Naive thymus-derived CD8-positive, alpha-beta T cell (primary cell): ENCODE measurements around the gene NUP214. TPM values are rescaled to one million over a fixed set of nuclear protein-coding genes. Genes with fewer than 3 reads are reported as not detected.
A peak's percentile ranks its signal among the peaks of the same experiment; 100 is the strongest.
"Not testable (repeated sequence)": the region's sequence is repeated elsewhere in the genome, so short reads cannot be mapped to it uniquely, and the experiment has no call there.

Experiments used
- ATAC-seq, 2 donors: fragments of 150-1000 bp; cut with Tn5 transposase in 1 of 2; sonication (Bioruptor Pico), chemical (Tn5 transposase) in 1 of 2; 1 replicate in 1 of 2; 2 replicates in 1 of 2; pipeline ENCODE4 v1.10.0; 2021; ENCODE audit warnings: mild to moderate bottlenecking in 2 of 2, moderate library complexity in 2 of 2
- POLR2A ChIA-PET: fragments of 350-600 bp; sonication (Branson Sonifier 250); formaldehyde crosslinking; loops from one replicate; lab custom pipeline; 2021; ENCODE audit warnings: antibody characterized with exemption; lab: Charles Lee
- DNase-seq, 10 donors: peaks; one replicate each; pipeline versions ENCODE4 v3.0.0 to v3.0.0-alpha.2; 2020 to 2022
- H3K27ac Mint-ChIP-seq, 10 donors: one replicate each; pipeline ENCODE4 v1.8.0; 2020 to 2022; ENCODE audit warnings: mild to moderate bottlenecking in 10 of 10, mixed read lengths in 10 of 10, moderate library complexity in 4 of 10, inconsistent platforms in 1 of 10
- H3K27me3 Mint-ChIP-seq, 5 donors: one replicate each; pipeline ENCODE4 v1.8.0; 2021 to 2022; ENCODE audit warnings: mixed read lengths in 5 of 5
- H3K36me3 Mint-ChIP-seq, 3 donors: one replicate each; pipeline ENCODE4 v1.8.0; 2020 to 2022; ENCODE audit warnings: mixed read lengths in 3 of 3, mild to moderate bottlenecking in 2 of 3, inconsistent platforms in 1 of 3
- H3K4me1 Mint-ChIP-seq, 4 donors: one replicate each; pipeline ENCODE4 v1.8.0; 2021 to 2022; ENCODE audit warnings: mixed read lengths in 4 of 4
- H3K4me3 Mint-ChIP-seq, 10 donors: one replicate each; pipeline ENCODE4 v1.8.0; 2020 to 2022; ENCODE audit warnings: mild to moderate bottlenecking in 10 of 10, mixed read lengths in 10 of 10, moderate library complexity in 6 of 10, inconsistent platforms in 1 of 10
- H3K9me3 Mint-ChIP-seq, 9 donors: one replicate each; pipeline ENCODE4 v1.8.0; 2020 to 2022; ENCODE audit warnings: mixed read lengths in 9 of 9, mild to moderate bottlenecking in 3 of 9, inconsistent platforms in 1 of 9, moderate library complexity in 1 of 9
- polyA plus RNA-seq, 3 donors: library from polyadenylated mRNA; unstranded; fragments of 300-500 nt; fragmentation: Illumina TruSeq; gene quantifications; one replicate each; pipeline ENCODE4 v1.2.3, GENCODE V29; 2021
- total RNA-seq, 8 experiments: library from RNA in 2 of 8; stranded (reverse) in 2 of 8; gene quantifications; one replicate each; pipeline ENCODE4 v1.2.3 and lab custom pipeline; 2021 to 2026

The NUP214 gene
- total and polyA plus RNA-seq, 5 experiments from 2014 or later, result 10.7 to 88.5 (median 24.0) TPM

DNA sequence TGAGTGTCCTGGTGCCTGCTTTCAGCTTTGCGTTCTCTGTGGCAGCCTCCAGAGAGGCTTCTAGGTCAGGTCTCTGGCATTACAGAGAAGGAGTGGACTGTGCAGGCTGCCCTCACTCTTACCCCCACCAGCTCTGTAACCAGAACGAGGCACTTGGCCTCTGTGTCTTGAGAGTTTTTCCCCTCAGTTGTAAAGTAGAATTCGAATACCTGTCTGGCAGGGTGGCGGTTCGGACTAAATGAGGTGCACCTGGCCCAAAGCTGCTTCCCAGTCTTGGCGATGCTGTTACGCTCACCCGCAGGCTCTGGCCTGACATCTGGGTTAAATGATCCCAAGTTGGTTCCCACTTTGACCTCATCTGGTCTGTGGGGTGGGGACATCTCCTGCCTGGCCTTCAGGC, 110.8 kb downstream of the NUP214 start:
- H3K36me3 Mint-ChIP-seq, result peaks cover 0 to 35% (median 8%) of the 10 kb centered on the region in 3 donors

DNA sequence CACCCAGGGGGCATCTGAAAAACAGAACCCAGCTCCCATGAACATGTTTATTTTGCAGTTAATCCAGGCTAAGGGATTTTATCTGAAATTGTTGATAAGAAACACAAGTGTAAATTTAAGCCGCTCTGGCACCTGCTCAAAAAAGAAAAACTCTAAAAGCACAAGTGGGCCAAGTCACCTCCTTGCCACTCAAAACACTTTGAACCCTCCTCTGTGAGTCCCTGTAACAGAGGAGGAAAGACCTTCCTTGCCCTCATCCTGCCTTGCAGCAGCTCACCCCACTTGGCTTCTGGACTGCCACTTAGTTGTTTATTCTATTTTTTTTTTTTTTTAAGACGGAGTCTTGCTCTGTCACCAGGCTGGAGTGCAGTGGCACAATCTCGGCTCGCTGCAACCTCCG, 111.4 kb downstream of the NUP214 start:
- peaks cover 12 to 64% (median 42%) of the 10 kb centered on the region in 4 donors for H3K4me1 Mint-ChIP-seq
- no peaks in the 10 kb centered on the region for H3K27me3 Mint-ChIP-seq
- peak overlapping the region; percentile 36 to 98 (median 87) for H3K27ac Mint-ChIP-seq
- peaks cover 0 to 29% (median 6%) of the 10 kb centered on the region in 3 donors for H3K36me3 Mint-ChIP-seq
- DNase-seq (no peak), ATAC-seq (no peak)
- POLR2A ChIA-PET, result interaction anchor here (0.7 to 6.7 kb wide), 6 partner anchors 13 to 509 kb away, joined by 3 to 136 read pairs (median 41); partner anchors contain the start of gene FAM78A
- H3K4me3 Mint-ChIP-seq, result peak overlapping the region in 4 of 10 donors; percentile 19 to 75 (median 35)
- no peaks in the 10 kb centered on the region for H3K9me3 Mint-ChIP-seq

More for the DNA sequence above, 110.8 kb downstream of the NUP214 start:
- peak overlapping the region in 5 of 10 donors; percentile 27 to 81 (median 48) for H3K27ac Mint-ChIP-seq
- DNase-seq (no peak), ATAC-seq (no peak)
- POLR2A ChIA-PET, result interaction anchor here (0.6 to 6.7 kb wide), 5 partner anchors 14 to 71 kb away, joined by 3 to 136 read pairs (median 72); partner anchors contain the start of gene FAM78A
- H3K9me3 Mint-ChIP-seq, result no peaks in the 10 kb centered on the region
- no peak overlapping the region for H3K4me3 Mint-ChIP-seq
- peaks cover 12 to 62% (median 42%) of the 10 kb centered on the region in 4 donors for H3K4me1 Mint-ChIP-seq
- no peaks in the 10 kb centered on the region for H3K27me3 Mint-ChIP-seq

DNA sequence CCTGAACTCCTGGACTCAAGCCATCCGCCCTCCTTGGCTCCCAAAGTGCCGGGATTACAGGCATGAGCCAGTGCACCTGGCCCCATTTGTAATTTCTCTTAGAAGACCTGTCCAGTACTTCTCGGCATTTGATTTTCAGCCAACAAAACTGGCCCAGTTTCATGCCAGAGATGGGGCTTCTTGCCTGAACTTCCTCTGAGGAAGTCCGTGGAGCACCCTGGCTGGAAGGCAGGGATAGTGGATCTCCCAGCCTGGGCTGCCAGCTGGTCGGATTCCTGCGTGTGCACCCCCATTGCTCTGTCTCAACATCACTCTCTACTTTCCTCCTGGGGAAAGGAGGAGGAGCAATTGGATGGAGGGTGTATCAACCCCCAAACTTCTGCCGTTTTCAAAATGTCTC, 111.9 kb downstream of the NUP214 start:
- H3K4me3 Mint-ChIP-seq, result peak overlapping the region in 9 of 10 donors; percentile 19 to 93 (median 56)

DNA sequence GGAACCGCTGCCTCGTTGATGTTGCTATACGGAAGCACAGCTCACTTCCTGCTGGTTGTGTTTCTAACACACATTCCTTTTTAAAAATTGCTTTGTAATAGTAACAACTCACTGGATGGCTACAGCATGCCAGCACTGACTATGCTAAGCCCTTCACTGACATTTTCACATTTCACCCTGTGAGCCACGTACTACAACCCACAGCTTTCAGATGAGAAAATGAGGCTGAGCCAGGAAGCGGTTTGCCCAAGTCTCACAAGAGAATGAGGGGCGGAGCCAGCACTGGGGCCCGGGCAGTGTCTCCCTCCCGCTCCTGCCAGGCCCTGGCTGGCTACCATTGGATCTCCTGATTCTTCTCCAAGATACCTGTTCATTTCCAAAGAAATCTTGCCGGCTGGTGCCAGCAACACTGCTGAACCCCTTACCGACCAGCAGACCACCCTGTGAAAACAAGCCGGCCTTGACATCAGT, 112.6 kb downstream of the NUP214 start:
- Mint-ChIP-seq H3K9me3 (no peaks in the 10 kb centered on the region), H3K4me3 (peak overlapping the region; percentile 75 to 93 (median 86)), H3K36me3 (peaks cover 0 to 19% (median 2%) of the 10 kb centered on the region in 3 donors), H3K27ac (peak overlapping the region; percentile 93 to 98 (median 98)), H3K27me3 (no peaks in the 10 kb centered on the region), H3K4me1 (peaks cover 13 to 64% (median 42%) of the 10 kb centered on the region in 4 donors)
- ATAC-seq (peak; percentile 97 to 98), DNase-seq (peak; percentile 59 to 92 (median 84))
- POLR2A ChIA-PET, result interaction anchor here (0.6 to 6.7 kb wide), 7 partner anchors 12 to 76 kb away, joined by 3 to 136 read pairs (median 14); partner anchors contain the start of gene FAM78A

More for the DNA sequence above, 111.9 kb downstream of the NUP214 start:
- peak overlapping the region; percentile 56 to 98 (median 97) for H3K27ac Mint-ChIP-seq
- H3K27me3 Mint-ChIP-seq, result no peaks in the 10 kb centered on the region
- no peaks in the 10 kb centered on the region for H3K9me3 Mint-ChIP-seq
- POLR2A ChIA-PET, result interaction anchor here (0.6 to 6.7 kb wide), 7 partner anchors 13 to 508 kb away, joined by 3 to 136 read pairs (median 10); partner anchors contain the start of gene FAM78A
- DNase-seq (no peak), ATAC-seq (no peak)
- peaks cover 12 to 64% (median 42%) of the 10 kb centered on the region in 4 donors for H3K4me1 Mint-ChIP-seq
- H3K36me3 Mint-ChIP-seq, result peaks cover 0 to 24% (median under 1%) of the 10 kb centered on the region in 3 donors

GRCh38 chr9:131238402-131239021, 113.1 kb downstream of the NUP214 start:
- peaks cover 15 to 61% (median 40%) of the 10 kb centered on the region in 4 donors for H3K4me1 Mint-ChIP-seq
- DNase-seq, result peak in 1 of 10 donors; percentile 11
- H3K4me3 Mint-ChIP-seq, result peak overlapping the region; percentile 75 to 93 (median 86)
- no peaks in the 10 kb centered on the region for H3K9me3 Mint-ChIP-seq
- H3K27me3 Mint-ChIP-seq, result no peaks in the 10 kb centered on the region
- H3K36me3 Mint-ChIP-seq, result peaks cover 0 to 16% (median 4%) of the 10 kb centered on the region in 3 donors
- peak overlapping the region; percentile 93 to 98 (median 98) for H3K27ac Mint-ChIP-seq
- ATAC-seq, result peak; percentile 50 to 54
- POLR2A ChIA-PET, result interaction anchor here (1.3 to 6.7 kb wide), 6 partner anchors 11 to 40 kb away, joined by 4 to 136 read pairs (median 43); partner anchors contain the start of gene FAM78A

DNA sequence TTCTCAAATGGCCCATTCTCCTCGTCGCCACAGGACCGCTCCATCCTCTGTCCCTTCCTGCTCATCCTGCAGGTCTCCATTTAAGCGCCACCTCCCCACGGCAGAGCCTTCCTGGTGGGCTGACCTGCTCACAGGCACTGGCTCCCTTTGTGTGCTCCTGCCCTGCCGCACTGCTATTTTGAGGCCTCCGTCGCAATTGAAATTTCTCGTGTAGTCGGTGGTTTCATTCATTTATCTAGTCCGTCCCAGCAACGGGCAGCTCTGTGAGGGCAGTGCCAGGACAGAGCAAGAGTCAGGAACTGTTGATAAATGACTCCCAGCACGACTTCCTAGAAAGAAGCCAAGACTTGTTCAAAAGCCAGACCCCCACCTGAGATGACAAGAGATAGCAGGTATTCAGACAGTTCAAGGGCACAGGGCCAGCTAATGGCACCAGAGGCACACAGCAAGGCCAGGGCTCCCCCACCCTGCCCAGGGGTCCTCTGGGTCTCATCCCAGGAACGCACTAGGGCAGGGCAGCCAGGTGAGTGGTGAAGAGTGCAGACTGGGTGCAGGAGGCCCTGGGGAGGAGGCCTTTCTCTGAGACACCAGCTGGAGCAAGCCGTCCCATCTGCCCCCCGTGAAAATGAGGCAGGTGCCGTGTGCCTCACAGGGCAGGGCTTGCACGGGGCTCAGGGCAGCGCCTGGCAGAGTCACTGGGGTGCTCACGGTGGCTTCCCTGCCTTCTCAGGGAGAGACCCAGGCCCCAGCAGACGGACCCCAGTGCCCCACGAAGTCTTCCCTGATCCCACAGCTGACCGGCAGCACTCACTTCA, 114.0 kb downstream of the NUP214 start:
- peak overlapping the region in 9 of 10 donors; percentile 26 to 91 (median 52) for H3K4me3 Mint-ChIP-seq
- H3K4me1 Mint-ChIP-seq, result peaks cover 15 to 52% (median 36%) of the 10 kb centered on the region in 4 donors
- no peaks in the 10 kb centered on the region for H3K9me3 Mint-ChIP-seq
- H3K36me3 Mint-ChIP-seq, result peaks cover 0 to 7% (median 4%) of the 10 kb centered on the region in 3 donors
- POLR2A ChIA-PET, result interaction anchor here (0.7 to 6.7 kb wide), 7 partner anchors 11 to 231 kb away, joined by 3 to 136 read pairs (median 14); partner anchors contain the start of gene FAM78A
- H3K27ac Mint-ChIP-seq, result peak overlapping the region in 9 of 10 donors; percentile 75 to 98 (median 93)
- DNase-seq (no peak), ATAC-seq (no peak)
- no peaks in the 10 kb centered on the region for H3K27me3 Mint-ChIP-seq

DNA sequence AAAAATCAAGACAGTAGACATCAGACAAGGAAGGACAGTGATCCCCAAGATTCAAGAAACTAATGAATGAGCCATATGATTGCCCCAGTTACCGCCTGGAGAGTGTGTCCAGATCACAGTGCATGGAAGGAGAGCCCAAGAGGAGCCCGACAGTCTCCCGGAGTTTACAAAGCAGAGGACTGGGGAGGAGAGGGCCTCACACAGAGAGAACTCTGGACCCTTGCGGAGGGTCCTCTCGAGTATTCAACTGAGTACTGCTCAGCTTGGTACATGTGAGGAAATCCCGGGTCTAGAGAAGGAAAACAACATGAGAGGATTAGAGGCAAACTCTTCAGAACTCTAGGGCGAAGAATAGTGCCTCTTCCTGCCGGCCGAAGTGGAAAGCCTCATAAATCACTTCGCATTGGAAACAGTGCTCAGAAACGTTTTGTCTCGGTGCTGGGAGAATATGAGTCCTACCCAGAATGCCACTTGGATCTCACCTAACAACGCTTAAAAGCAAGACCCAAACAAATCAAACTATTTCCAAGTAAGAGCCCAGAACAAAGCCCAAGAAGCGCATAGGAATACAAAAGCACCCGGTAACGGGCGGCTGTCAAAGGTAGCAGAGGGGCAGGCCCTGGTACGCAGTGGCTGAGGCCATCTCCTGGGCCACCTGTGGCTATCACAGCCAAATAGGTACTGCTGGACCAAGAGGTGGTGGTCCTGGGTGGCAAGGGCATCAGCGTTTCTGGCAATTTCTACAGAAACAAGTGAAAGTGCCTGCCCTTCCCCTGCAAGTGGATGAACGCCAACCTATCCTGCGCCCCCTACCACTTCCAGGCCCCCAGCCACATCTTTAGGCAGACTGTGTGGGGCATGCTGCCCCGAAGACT, 114.9 kb downstream of the NUP214 start:
- Mint-ChIP-seq H3K27ac (peak overlapping the region in 5 of 10 donors; percentile 12 to 95 (median 44)), H3K4me1 (peaks cover 15 to 43% (median 36%) of the 10 kb centered on the region in 4 donors), H3K4me3 (no peak overlapping the region), H3K36me3 (peaks cover 0 to 4% (median 0%) of the 10 kb centered on the region in 3 donors), H3K27me3 (no peaks in the 10 kb centered on the region), H3K9me3 (no peaks in the 10 kb centered on the region)
- ATAC-seq, result no peak
- POLR2A ChIA-PET, result interaction anchor here (0.7 to 6.7 kb wide), 5 partner anchors 10 to 230 kb away, joined by 3 to 136 read pairs (median 72); partner anchors contain the start of gene FAM78A
- DNase-seq, result no peak

- H3K27me3 Mint-ChIP-seq, H3K4me3 Mint-ChIP-seq, H3K36me3 Mint-ChIP-seq, DNase-seq, H3K27ac Mint-ChIP-seq, H3K9me3 Mint-ChIP-seq, ATAC-seq: not testable (repeated sequence)
- H3K4me1 Mint-ChIP-seq, result peaks cover 6 to 14% (median 7%) of the 10 kb centered on the region in 4 donors
- POLR2A ChIA-PET, result interaction anchor here (0.7 to 1.1 kb wide), 2 partner anchors 44 to 425 kb away, joined by 4 to 6 read pairs; no protein-coding TSS in a partner anchor
These were observed 118.9 kb downstream of the NUP214 start for GRCh38 chr9:131244331-131244730.

GRCh38 chr9:131246618-131247017, 121.2 kb downstream of the NUP214 start:
- DNase-seq (no peak), ATAC-seq (no peak)
- no peak overlapping the region for H3K27ac Mint-ChIP-seq
- peaks cover 0 to 4% (median 0%) of the 10 kb centered on the region in 3 donors for H3K36me3 Mint-ChIP-seq
- no peak overlapping the region for H3K4me3 Mint-ChIP-seq
- no peaks in the 10 kb centered on the region for H3K9me3 Mint-ChIP-seq
- POLR2A ChIA-PET, result interaction anchor here (6.8 to 27.2 kb wide), 2 partner anchors 8 to 27 kb away, joined by 72 to 1403 read pairs; partner anchors contain the start of gene FAM78A
- H3K4me1 Mint-ChIP-seq, result peaks cover 0 to 13% (median 6%) of the 10 kb centered on the region in 4 donors
- no peaks in the 10 kb centered on the region for H3K27me3 Mint-ChIP-seq

DNA sequence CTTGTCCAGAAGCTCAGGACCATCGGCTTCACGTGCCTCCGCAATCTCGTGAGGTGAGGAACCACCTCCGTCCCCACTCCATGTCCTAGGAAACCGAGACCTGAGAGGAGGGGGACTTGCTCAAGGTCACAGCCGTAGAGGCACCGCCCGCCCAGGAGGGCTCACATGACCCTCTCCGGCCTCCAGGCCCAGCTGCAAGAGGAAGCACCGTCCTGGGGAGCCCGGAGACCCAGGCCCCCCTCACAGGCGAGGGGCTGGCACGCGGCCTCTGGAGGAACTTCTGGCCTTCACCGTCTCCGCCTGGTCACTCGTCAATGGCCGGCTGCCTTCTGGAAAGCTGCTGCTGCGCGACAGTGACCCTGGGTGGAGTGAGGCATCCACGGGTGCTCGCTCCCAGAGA, 126.7 kb downstream of the NUP214 start:
- Mint-ChIP-seq H3K36me3 (peaks cover 0 to 2% (median 0%) of the 10 kb centered on the region in 3 donors), H3K9me3 (peaks cover 0 to 2% (median 0%) of the 10 kb centered on the region in 9 donors), H3K4me3 (peak overlapping the region; percentile 74 to 90 (median 84)), H3K4me1 (peaks cover 13 to 61% (median 43%) of the 10 kb centered on the region in 4 donors), H3K27ac (peak overlapping the region in 6 of 10 donors; percentile 86 to 99 (median 94)), H3K27me3 (peaks cover 0 to 2% (median 0%) of the 10 kb centered on the region in 5 donors)
- no peak for DNase-seq
- POLR2A ChIA-PET, result interaction anchor here (0.6 to 27.2 kb wide), 8 partner anchors 10 to 504 kb away, joined by 3 to 1403 read pairs (median 5); partner anchors contain the start of genes FAM78A and PLPP7
- no peak for ATAC-seq
